ENCODE measurements around the gene HSBP1. TPM values are rescaled to one million over a fixed set of nuclear protein-coding genes. Genes with fewer than 3 reads are reported as not detected.

The HSBP1 gene
- total RNA-seq, 1 experiment from 2014 or later, result 163 TPM

- Histone ChIP-seq H3K9me3 (ENCODE audit: low read depth, low read length, poor library complexity, severe bottlenecking) (no peaks in the 10 kb centered on the region), H3K36me3 (ENCODE audit: insufficient read depth, low read length, poor library complexity, severe bottlenecking) (no peaks in the 10 kb centered on the region), H3K27ac (ENCODE audit: low read depth, low read length, poor library complexity, severe bottlenecking) (no peak overlapping the region), H3K4me3 (ENCODE audit: low read depth, low read length, poor library complexity, severe bottlenecking) (no peak overlapping the region), H3K27me3 (replicated peaks; ENCODE audit: insufficient read depth, low read depth, low read length, poor library complexity) (peaks cover 9% of the 10 kb centered on the region), H3K4me1 (ENCODE audit: insufficient read depth, low read length, poor library complexity, severe bottlenecking) (no peaks in the 10 kb centered on the region)
- ChIA-PET POLR2A (ENCODE audit: low non-redundant PET) (no interaction called here), CTCF (no interaction called here)
- TF ChIP-seq EZH2 (IDR thresholded peaks at IDR 0.05; ENCODE audit: borderline replicate concordance, low read depth, low read length, poor library complexity, severe bottlenecking) (no peak), CTCF (conservative IDR thresholded peaks at IDR 0.05; ENCODE audit: low read depth, low read length) (no peak)
- no peak for DNase-seq (ENCODE audit: low spot score)
- BruUV-seq (replicated peaks), result no TSS peak
- intact Hi-C loops (cut with micrococcal nuclease; ENCODE audit: unreplicated experiment), result no loop called here
Measured at GRCh38 chr16:83768986-83769385, 38.8 kb upstream of the HSBP1 start.

- no TSS peak for BruUV-seq (replicated peaks)
- Histone ChIP-seq H3K36me3 (ENCODE audit: insufficient read depth, low read length, poor library complexity, severe bottlenecking) (no peaks in the 10 kb centered on the region), H3K27ac (ENCODE audit: low read depth, low read length, poor library complexity, severe bottlenecking) (no peak overlapping the region), H3K27me3 (replicated peaks; ENCODE audit: insufficient read depth, low read depth, low read length, poor library complexity) (peaks cover 10% of the 10 kb centered on the region), H3K4me1 (ENCODE audit: insufficient read depth, low read length, poor library complexity, severe bottlenecking) (no peaks in the 10 kb centered on the region), H3K9me3 (ENCODE audit: low read depth, low read length, poor library complexity, severe bottlenecking) (no peaks in the 10 kb centered on the region), H3K4me3 (ENCODE audit: low read depth, low read length, poor library complexity, severe bottlenecking) (no peak overlapping the region)
- ChIA-PET CTCF (no interaction called here), POLR2A (ENCODE audit: low non-redundant PET) (no interaction called here)
- DNase-seq (ENCODE audit: low spot score), result no peak
- intact Hi-C loops (cut with micrococcal nuclease; ENCODE audit: unreplicated experiment), result no loop called here
- TF ChIP-seq CTCF (conservative IDR thresholded peaks at IDR 0.05; ENCODE audit: low read depth, low read length) (no peak), EZH2 (IDR thresholded peaks at IDR 0.05; ENCODE audit: borderline replicate concordance, low read depth, low read length, poor library complexity, severe bottlenecking) (no peak)
Measured at GRCh38 chr16:83769397-83770008, 38.3 kb upstream of the HSBP1 start.

GRCh38 chr16:83771306-83771942 is 36.4 kb upstream of the HSBP1 start:
- H3K36me3 ChIP-seq (ENCODE audit: insufficient read depth, low read length, poor library complexity, severe bottlenecking), result no peaks in the 10 kb centered on the region
- H3K27ac ChIP-seq (ENCODE audit: low read depth, low read length, poor library complexity, severe bottlenecking), result no peak overlapping the region
- ChIA-PET POLR2A (ENCODE audit: low non-redundant PET) (no interaction called here), CTCF (no interaction called here)
- no peaks in the 10 kb centered on the region for H3K4me1 ChIP-seq (ENCODE audit: insufficient read depth, low read length, poor library complexity, severe bottlenecking)
- DNase-seq (ENCODE audit: low spot score), result no peak
- TF ChIP-seq CTCF (conservative IDR thresholded peaks at IDR 0.05; ENCODE audit: low read depth, low read length), result no peak
- no peak for TF ChIP-seq EZH2 (IDR thresholded peaks at IDR 0.05; ENCODE audit: borderline replicate concordance, low read depth, low read length, poor library complexity, severe bottlenecking)
- intact Hi-C loops (cut with micrococcal nuclease; ENCODE audit: unreplicated experiment), result no loop called here
- H3K4me3 ChIP-seq (ENCODE audit: low read depth, low read length, poor library complexity, severe bottlenecking), result no peak overlapping the region
- no TSS peak for BruUV-seq (replicated peaks)
- no peaks in the 10 kb centered on the region for H3K9me3 ChIP-seq (ENCODE audit: low read depth, low read length, poor library complexity, severe bottlenecking)
- H3K27me3 ChIP-seq (replicated peaks; ENCODE audit: insufficient read depth, low read depth, low read length, poor library complexity), result peaks cover 26% of the 10 kb centered on the region
